BE2C (cell line): Measurements from ENCODE around the gene XRCC4.

Experiments
- DNase-seq: peaks from one replicate; pipeline ENCODE4 v3.0.0-alpha.2; 2020
- H3K27me3 ChIP-seq: fragments of 250-450 bp; sonication (Bioruptor Pico); 2 replicates; pipeline ENCODE4 v1.5.1; 2020; ENCODE audit warnings: mild to moderate bottlenecking
- H3K36me3 ChIP-seq: fragments of 250-450 bp; sonication (Bioruptor Pico); 2 replicates; pipeline ENCODE4 v1.5.1; 2020; ENCODE audit warnings: mild to moderate bottlenecking
- H3K4me1 ChIP-seq: fragments of 250-450 bp; sonication (Bioruptor Pico); 2 replicates; pipeline ENCODE4 v1.5.1; 2020
- H3K4me3 ChIP-seq: 2 replicates; pipeline ENCODE4 v1.5.1; 2011; ENCODE audit warnings: low read depth, low read length
- H3K9me3 ChIP-seq: fragments of 250-450 bp; sonication (Bioruptor Pico); 2 replicates; pipeline ENCODE4 v1.5.1; 2020
- CTCF ChIP-seq: IDR thresholded peaks from 2 replicates; pipeline ENCODE4 v1.5.1; 2012; ENCODE audit warnings: mild to moderate bottlenecking, low read depth, low read length

XRCC4 gene

GRCh38 chr5:83294246-83294645 is 216.9 kb downstream of the XRCC4 start:
- no peak overlapping the region for H3K4me3 ChIP-seq
- H3K36me3 ChIP-seq: no peaks in the 10 kb centered on the region
- no peaks in the 10 kb centered on the region for H3K9me3 ChIP-seq
- H3K4me1 ChIP-seq: no peaks in the 10 kb centered on the region
- H3K27me3 ChIP-seq: no peaks in the 10 kb centered on the region
- TF ChIP-seq CTCF: no peak
- no peak for DNase-seq

- DNase-seq: no peak
- H3K27me3 ChIP-seq: no peaks in the 10 kb centered on the region
- no peaks in the 10 kb centered on the region for H3K36me3 ChIP-seq
- H3K4me3 ChIP-seq: no peak overlapping the region
- no peak for TF ChIP-seq CTCF
- no peaks in the 10 kb centered on the region for H3K9me3 ChIP-seq
- H3K4me1 ChIP-seq: no peaks in the 10 kb centered on the region
Measured at GRCh38 chr5:83299353-83299752, 222.0 kb downstream of the XRCC4 start.

- no peaks in the 10 kb centered on the region for H3K4me1 ChIP-seq
- H3K9me3 ChIP-seq: no peaks in the 10 kb centered on the region
- no peaks in the 10 kb centered on the region for H3K36me3 ChIP-seq
- no peaks in the 10 kb centered on the region for H3K27me3 ChIP-seq
- no peak overlapping the region for H3K4me3 ChIP-seq
- DNase-seq: no peak
- TF ChIP-seq CTCF: no peak
Measured at GRCh38 chr5:83306572-83307241, 229.4 kb downstream of the XRCC4 start.

- TF ChIP-seq CTCF: no peak
- no peaks in the 10 kb centered on the region for H3K4me1 ChIP-seq
- no peak for DNase-seq
Measured at GRCh38 chr5:83312663-83313062, 235.3 kb downstream of the XRCC4 start.

GRCh38 chr5:83313436-83313835 is 236.1 kb downstream of the XRCC4 start:
- H3K4me1 ChIP-seq: no peaks in the 10 kb centered on the region
- DNase-seq: no peak
- H3K27me3 ChIP-seq: no peaks in the 10 kb centered on the region
- TF ChIP-seq CTCF: no peak
- no peaks in the 10 kb centered on the region for H3K36me3 ChIP-seq
- no peaks in the 10 kb centered on the region for H3K9me3 ChIP-seq
- H3K4me3 ChIP-seq: no peak overlapping the region

More at GRCh38 chr5:83312663-83313062, 235.3 kb downstream of the XRCC4 start:
- Histone ChIP-seq H3K27me3 (no peaks in the 10 kb centered on the region), H3K4me3 (no peak overlapping the region), H3K36me3 (no peaks in the 10 kb centered on the region), H3K9me3 (no peaks in the 10 kb centered on the region)

- Histone ChIP-seq H3K4me3 (no peak overlapping the region), H3K36me3 (no peaks in the 10 kb centered on the region), H3K9me3 (no peaks in the 10 kb centered on the region), H3K27me3 (no peaks in the 10 kb centered on the region), H3K4me1 (peaks cover 11% of the 10 kb centered on the region)
- no peak for DNase-seq
- no peak for TF ChIP-seq CTCF
Measured at GRCh38 chr5:83321483-83322055, 244.2 kb downstream of the XRCC4 start.
